ENCODE results near the gene DGLUCY.

Gene DGLUCY

DNA sequence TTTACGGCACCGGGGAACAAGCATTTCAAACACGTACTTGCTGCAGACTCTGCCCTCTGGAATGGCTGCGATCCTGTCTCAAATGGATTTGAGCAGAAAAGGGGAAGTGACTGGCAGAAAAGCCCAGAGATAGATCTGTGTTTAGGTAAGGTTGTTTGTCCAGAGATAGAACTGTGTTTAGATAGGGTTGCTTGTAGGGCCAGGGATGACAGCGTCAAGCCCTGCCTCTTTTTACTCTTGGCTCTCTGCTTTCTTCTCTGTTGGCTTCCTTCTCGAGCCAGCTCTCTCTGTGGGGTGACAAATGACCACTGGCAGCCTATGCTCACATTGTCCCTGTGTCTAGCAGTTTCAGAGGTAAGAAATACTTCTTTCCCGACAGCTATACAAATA, 11.4 kb downstream of the DGLUCY start:
- TF ChIP-seq, protein P1, sequence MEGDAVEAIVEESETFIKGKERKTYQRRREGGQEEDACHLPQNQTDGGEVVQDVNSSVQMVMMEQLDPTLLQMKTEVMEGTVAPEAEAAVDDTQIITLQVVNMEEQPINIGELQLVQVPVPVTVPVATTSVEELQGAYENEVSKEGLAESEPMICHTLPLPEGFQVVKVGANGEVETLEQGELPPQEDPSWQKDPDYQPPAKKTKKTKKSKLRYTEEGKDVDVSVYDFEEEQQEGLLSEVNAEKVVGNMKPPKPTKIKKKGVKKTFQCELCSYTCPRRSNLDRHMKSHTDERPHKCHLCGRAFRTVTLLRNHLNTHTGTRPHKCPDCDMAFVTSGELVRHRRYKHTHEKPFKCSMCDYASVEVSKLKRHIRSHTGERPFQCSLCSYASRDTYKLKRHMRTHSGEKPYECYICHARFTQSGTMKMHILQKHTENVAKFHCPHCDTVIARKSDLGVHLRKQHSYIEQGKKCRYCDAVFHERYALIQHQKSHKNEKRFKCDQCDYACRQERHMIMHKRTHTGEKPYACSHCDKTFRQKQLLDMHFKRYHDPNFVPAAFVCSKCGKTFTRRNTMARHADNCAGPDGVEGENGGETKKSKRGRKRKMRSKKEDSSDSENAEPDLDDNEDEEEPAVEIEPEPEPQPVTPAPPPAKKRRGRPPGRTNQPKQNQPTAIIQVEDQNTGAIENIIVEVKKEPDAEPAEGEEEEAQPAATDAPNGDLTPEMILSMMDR (IDR thresholded peaks at IDR 0.05; ENCODE audit: low read depth, low read length, missing control alignments): no peak
- in situ Hi-C loops (cut with HindIII; ENCODE audit: low sequenced_read_pairs): no loop called here
- DNase-seq (ENCODE audit: low read depth): no peak
- no peak overlapping the region for H3K4me3 ChIP-seq (ENCODE audit: low read depth, low read length)

- no peak for DNase-seq (ENCODE audit: low read depth)
- no peak overlapping the region for H3K4me3 ChIP-seq (ENCODE audit: low read depth, low read length)
- TF ChIP-seq, protein P1 (IDR thresholded peaks at IDR 0.05; ENCODE audit: low read depth, low read length, missing control alignments): no peak
- in situ Hi-C loops (cut with HindIII; ENCODE audit: low sequenced_read_pairs): no loop called here
Measured at GRCh38 chr14:91125801-91126200, 11.9 kb downstream of the DGLUCY start.

GRCh38 chr14:91126761-91127160, 12.9 kb downstream of the DGLUCY start:
- no peak overlapping the region for H3K4me3 ChIP-seq (ENCODE audit: low read depth, low read length)
- DNase-seq (ENCODE audit: low read depth): no peak
- TF ChIP-seq, protein P1 (IDR thresholded peaks at IDR 0.05; ENCODE audit: low read depth, low read length, missing control alignments): no peak
- in situ Hi-C loops (cut with HindIII; ENCODE audit: low sequenced_read_pairs): no loop called here

GRCh38 chr14:91127401-91127801, 13.5 kb downstream of the DGLUCY start:
- TF ChIP-seq, protein P1 (IDR thresholded peaks at IDR 0.05; ENCODE audit: low read depth, low read length, missing control alignments): no peak
- DNase-seq (ENCODE audit: low read depth): no peak
- no peak overlapping the region for H3K4me3 ChIP-seq (ENCODE audit: low read depth, low read length)
- in situ Hi-C loops (cut with HindIII; ENCODE audit: low sequenced_read_pairs): no loop called here

- in situ Hi-C loops (cut with HindIII; ENCODE audit: low sequenced_read_pairs): no loop called here
- TF ChIP-seq, protein P1 (IDR thresholded peaks at IDR 0.05; ENCODE audit: low read depth, low read length, missing control alignments): no peak
Measured at GRCh38 chr14:91127924-91128323, 14.1 kb downstream of the DGLUCY start.

GRCh38 chr14:91128699-91129098, 14.8 kb downstream of the DGLUCY start:
- TF ChIP-seq, protein P1 (IDR thresholded peaks at IDR 0.05; ENCODE audit: low read depth, low read length, missing control alignments): no peak

More at GRCh38 chr14:91127924-91128323, 14.1 kb downstream of the DGLUCY start:
- no peak overlapping the region for H3K4me3 ChIP-seq (ENCODE audit: low read depth, low read length)
- no peak for DNase-seq (ENCODE audit: low read depth)

GRCh38 chr14:91129261-91129660, 15.4 kb downstream of the DGLUCY start:
- in situ Hi-C loops (cut with HindIII; ENCODE audit: low sequenced_read_pairs): no loop called here
- TF ChIP-seq, protein P1 (IDR thresholded peaks at IDR 0.05; ENCODE audit: low read depth, low read length, missing control alignments): no peak
- DNase-seq (ENCODE audit: low read depth): no peak
- no peak overlapping the region for H3K4me3 ChIP-seq (ENCODE audit: low read depth, low read length)

More at GRCh38 chr14:91128699-91129098, 14.8 kb downstream of the DGLUCY start:
- H3K4me3 ChIP-seq (ENCODE audit: low read depth, low read length): no peak overlapping the region
- in situ Hi-C loops (cut with HindIII; ENCODE audit: low sequenced_read_pairs): no loop called here
- DNase-seq (ENCODE audit: low read depth): no peak

All from astrocyte of the cerebellum (primary cell).